B cell (primary cell): ENCODE measurements around the gene KHK. TPM values are rescaled to one million over a fixed set of nuclear protein-coding genes. Genes with fewer than 3 reads are reported as not detected.
"Not testable (repeated sequence)": the region's sequence is repeated elsewhere in the genome, so short reads cannot be mapped to it uniquely, and the experiment has no call there.

Source experiments
- ATAC-seq: fragments of 200-7000 bp; cut with Tn5 transposase; one replicate; pipeline ENCODE4 v1.10.0; 2021; ENCODE audit warnings: low read depth, mild to moderate bottlenecking, moderate number of reproducible peaks, moderate library complexity
- CTCF ChIA-PET: fragments of 350-600 bp; sonication (Branson Sonifier 250); formaldehyde crosslinking; loops from one replicate; lab custom pipeline; 2021; ENCODE audit warnings: antibody characterized with exemption, inconsistent platforms; lab: Charles Lee
- POLR2A ChIA-PET: fragments of 350-600 bp; sonication (Branson Sonifier 250); formaldehyde crosslinking; loops from one replicate; lab custom pipeline; 2021; ENCODE audit warnings: antibody characterized with exemption; lab: Charles Lee
- DNase-seq: peaks from one replicate; pipeline ENCODE4 v3.0.0; 2013
- H2AFZ ChIP-seq: 2 replicates; pipeline ENCODE4 v1.6.1; 2012; ENCODE audit warnings: mild to moderate bottlenecking, low read depth, low read length; ENCODE audit not compliant: insufficient read depth, poor library complexity, severe bottlenecking
- H3K27ac ChIP-seq, 2 donors: 1 replicate in 1 of 2; 2 replicates in 1 of 2; pipeline ENCODE4 v1.5.1; 2012 to 2013; ENCODE audit warnings: low read length in 2 of 2, mild to moderate bottlenecking in 2 of 2, moderate library complexity in 1 of 2
- H3K27me3 ChIP-seq, 4 experiments: fragments of 200-600 bp in 1 of 4; sonication (generic) in 1 of 4; replicated peaks in 1 of 4; 1 replicate in 2 of 4; 2 replicates in 2 of 4; pipeline versions ENCODE4 v1.6.1 to v1.7.0; 2013 to 2016; ENCODE audit warnings: low read length in 3 of 4, mild to moderate bottlenecking in 2 of 4, mixed read lengths in 1 of 4, moderate library complexity in 1 of 4; ENCODE audit not compliant: insufficient read depth in 4 of 4, control insufficient read depth in 3 of 4; ENCODE audit errors: control extremely low read depth in 1 of 4
- H3K36me3 ChIP-seq, 2 experiments: replicated peaks in 1 of 2; 1 replicate in 1 of 2; 2 replicates in 1 of 2; pipeline versions ENCODE4 v1.6.1 to v1.7.1; 2013; ENCODE audit warnings: low read length in 1 of 2; ENCODE audit not compliant: insufficient read depth in 2 of 2, control insufficient read depth in 1 of 2; ENCODE audit errors: control extremely low read depth in 1 of 2, extremely low read depth in 1 of 2
- H3K4me1 ChIP-seq, 2 donors: fragments of 200-600 bp in 1 of 2; sonication (generic) in 1 of 2; 1 replicate in 1 of 2; 2 replicates in 1 of 2; pipeline versions ENCODE4 v1.5.1 to v1.6.1; 2013 to 2017; ENCODE audit warnings: low read length in 2 of 2; ENCODE audit not compliant: control insufficient read depth in 2 of 2, insufficient read depth in 2 of 2
- H3K4me2 ChIP-seq: replicated peaks from 2 replicates; pipeline ENCODE3; 2012; ENCODE audit warnings: mild to moderate bottlenecking, low read depth, low read length; ENCODE audit not compliant: poor library complexity, severe bottlenecking
- H3K4me3 ChIP-seq, 5 experiments: fragments of 200-600 bp in 1 of 5; sonication (generic) in 1 of 5; 1 replicate in 3 of 5; 2 replicates in 2 of 5; pipeline versions ENCODE4 v1.5.1 to v1.7.0; 2011 to 2016; ENCODE audit warnings: low read length in 4 of 5, mild to moderate bottlenecking in 4 of 5, low read depth in 2 of 5, control low read depth in 1 of 5, moderate library complexity in 1 of 5; ENCODE audit not compliant: insufficient read depth in 1 of 5; ENCODE audit errors: control extremely low read depth in 1 of 5, extremely low read depth in 1 of 5
- H3K79me2 ChIP-seq: fragments of 200-600 bp; sonication (generic); one replicate; pipeline ENCODE4 v1.6.0; 2016; ENCODE audit warnings: low read length; ENCODE audit not compliant: control insufficient read depth, insufficient read depth
- H3K9ac ChIP-seq: fragments of 200-600 bp; sonication (generic); 2 replicates; pipeline ENCODE4 v1.6.1; 2017; ENCODE audit warnings: mild to moderate bottlenecking, low read length, moderate library complexity
- H3K9me3 ChIP-seq, 3 donors: one replicate each; pipeline versions ENCODE4 v1.6.1 to v1.7.1; 2013; ENCODE audit warnings: low read length in 2 of 3; ENCODE audit not compliant: control insufficient read depth in 2 of 3, insufficient read depth in 1 of 3; ENCODE audit errors: control extremely low read depth in 1 of 3
- H4K20me1 ChIP-seq: 2 replicates; pipeline ENCODE4 v1.6.0; 2012; ENCODE audit warnings: mild to moderate bottlenecking, low read length; ENCODE audit not compliant: insufficient read depth, control insufficient read depth, poor library complexity, severe bottlenecking
- H3K27ac Mint-ChIP-seq: one replicate; pipeline ENCODE4 v1.8.0; 2021; ENCODE audit warnings: mixed read lengths
- H3K27me3 Mint-ChIP-seq: one replicate; pipeline ENCODE4 v1.8.0; 2021; ENCODE audit warnings: mixed read lengths
- H3K4me1 Mint-ChIP-seq: one replicate; pipeline ENCODE4 v1.8.0; 2021; ENCODE audit warnings: mixed read lengths
- H3K4me3 Mint-ChIP-seq: one replicate; pipeline ENCODE4 v1.8.0; 2021; ENCODE audit warnings: mixed read lengths
- H3K9me3 Mint-ChIP-seq: one replicate; pipeline ENCODE4 v1.8.0; 2022; ENCODE audit warnings: mixed read lengths; ENCODE audit not compliant: insufficient read depth
- EZH2 ChIP-seq: IDR thresholded peaks from 2 replicates; pipeline ENCODE4 v1.6.1; 2012; ENCODE audit warnings: borderline replicate concordance, low read depth, mild to moderate bottlenecking, moderate library complexity, low read length; ENCODE audit not compliant: insufficient read depth, poor library complexity, severe bottlenecking
- WGBS: methylation state at CpG from one replicate; pipeline ENCODE4 v1.1.5; 2013; ENCODE audit warnings: missing lambda C conversion rate; ENCODE audit not compliant: insufficient coverage; 5-methylcytosine and 5-hydroxymethylcytosine counted together
- intact Hi-C: fragments of 100-400 bp; cut with micrococcal nuclease; formaldehyde crosslinking; loops from one replicate; pipeline ENCODE4 v1.10.0; 2022
- polyA plus RNA-seq: library from polyadenylated mRNA; depleted of rRNA; stranded (reverse); fragments of >200 nt; gene quantifications from 2 replicates; pipeline ENCODE4 v1.2.3, GENCODE V29; 2012
- total RNA-seq, 2 donors: library from RNA; stranded (reverse); fragments of 120-200 nt in 1 of 2; gene quantifications; 1 replicate in 1 of 2; 2 replicates in 1 of 2; pipeline versions ENCODE4 v1.2.3 to v1.2.4, GENCODE V29; 2013 to 2022
- TF ChIP-seq, protein P1 (sequence below): fragments of 200-600 bp; IDR thresholded peaks from one replicate; pipeline ENCODE4 v1.8.0; 2022; ENCODE audit warnings: antibody characterized with exemption, mild to moderate bottlenecking

The KHK gene
- total and polyA plus RNA-seq, 2 donors (not counting 1 experiment from before 2014, with no cell fraction given), result 3.3 to 4.0 TPM

DNA sequence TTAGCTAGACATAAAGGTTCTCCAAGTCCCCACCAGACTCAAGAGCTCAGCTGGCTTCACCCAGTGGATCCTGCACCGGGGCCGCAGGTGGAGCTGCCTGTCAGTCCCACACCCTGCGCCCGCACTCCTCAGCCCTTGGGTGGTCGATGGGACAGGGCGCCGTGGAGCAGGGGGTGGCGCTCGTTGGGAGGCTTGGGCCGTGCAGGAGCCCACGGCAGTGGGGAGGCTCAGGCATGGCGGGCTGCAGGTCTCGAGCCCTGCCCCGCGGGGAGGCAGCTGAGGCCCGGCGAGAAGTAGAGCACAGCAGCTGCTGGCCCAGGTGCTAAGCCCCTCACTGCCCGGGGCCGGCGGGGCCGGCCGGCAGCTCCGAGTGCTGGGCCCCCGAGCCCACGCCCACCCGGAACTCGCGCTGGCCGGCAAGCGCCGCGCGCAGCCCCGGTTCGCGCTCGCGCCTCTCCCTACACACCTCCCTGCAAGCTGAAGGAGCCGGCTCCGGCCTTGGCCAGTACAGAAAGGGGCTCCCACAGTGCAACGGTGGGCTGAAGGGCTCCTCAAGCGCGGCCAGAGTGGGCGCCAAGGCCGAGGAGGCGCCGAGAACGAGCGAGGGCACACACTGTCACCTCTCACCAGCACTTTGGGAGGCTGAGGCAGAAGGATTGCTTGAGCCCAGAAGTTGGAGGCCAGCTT, 25.0 kb downstream of the KHK start:
- 96% methylated on average over 48 of the region's 49 CpGs for WGBS
- H3K36me3 ChIP-seq, H3K4me3 ChIP-seq, H3K79me2 ChIP-seq, H3K4me1 ChIP-seq, POLR2A ChIA-PET, H3K4me3 Mint-ChIP-seq, H3K9me3 ChIP-seq, H2AFZ ChIP-seq, ATAC-seq, intact Hi-C loops, H3K4me1 Mint-ChIP-seq, H3K27me3 ChIP-seq, H4K20me1 ChIP-seq, H3K4me2 ChIP-seq, H3K9ac ChIP-seq, H3K9me3 Mint-ChIP-seq, H3K27ac Mint-ChIP-seq, H3K27ac ChIP-seq, H3K27me3 Mint-ChIP-seq, DNase-seq: not testable (repeated sequence)
- CTCF ChIA-PET, result interaction anchor here (1.3 to 1.5 kb wide), 2 partner anchors 11 to 13 kb away, joined by 4 to 6 read pairs; no protein-coding TSS in a partner anchor

DNA sequence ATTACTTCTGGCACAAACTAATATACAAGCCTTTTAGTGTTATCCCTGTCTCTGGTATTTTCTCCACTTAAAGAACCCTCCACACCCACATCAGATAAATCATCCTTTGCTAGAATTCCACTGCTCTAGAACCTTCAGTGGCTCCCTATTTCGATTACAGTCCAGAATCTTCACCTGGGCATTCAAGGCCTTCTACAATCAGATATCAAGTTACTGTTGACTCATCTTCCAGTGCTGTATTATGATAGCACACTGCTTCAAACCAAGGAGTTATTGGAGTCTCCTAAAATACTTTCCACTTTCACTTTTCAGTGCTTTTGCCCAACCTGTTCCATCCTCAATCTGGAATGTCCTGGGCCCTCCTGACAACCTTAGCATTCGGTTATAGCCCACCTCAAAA, 28.9 kb downstream of the KHK start:
- Mint-ChIP-seq H3K4me1 (peaks cover 8% of the 10 kb centered on the region), H3K27ac (no peak overlapping the region), H3K27me3 (peaks cover 23% of the 10 kb centered on the region), H3K4me3 (no peak overlapping the region), H3K9me3 (no peaks in the 10 kb centered on the region)
- H3K27me3 ChIP-seq, result peaks cover 0 to 26% (median 12%) of the 10 kb centered on the region in 4 experiments
- peaks cover 9 to 12% of the 10 kb centered on the region in 2 donors for H3K4me1 ChIP-seq
- H3K9me3 ChIP-seq, result peaks cover 0 to 9% (median 0%) of the 10 kb centered on the region in 3 donors
- no peak for DNase-seq
- H3K9ac ChIP-seq, result no peak overlapping the region
- 90% methylated on average over 2 of the region's 2 CpGs for whole genome bisulfite sequencing
- H3K27ac ChIP-seq, result no peak overlapping the region
- H3K79me2 ChIP-seq, result no peaks in the 10 kb centered on the region
- intact Hi-C loops, result no loop called here
- no peaks in the 10 kb centered on the region for H3K36me3 ChIP-seq
- no peak overlapping the region for H3K4me2 ChIP-seq
- ChIA-PET CTCF (no interaction called here), POLR2A (interaction anchor here (0.7 kb wide), 1 partner anchor 118 kb away, joined by 6 read pairs; no protein-coding TSS in a partner anchor)
- no peak overlapping the region for H2AFZ ChIP-seq
- ATAC-seq, result no peak
- TF ChIP-seq, protein P1, sequence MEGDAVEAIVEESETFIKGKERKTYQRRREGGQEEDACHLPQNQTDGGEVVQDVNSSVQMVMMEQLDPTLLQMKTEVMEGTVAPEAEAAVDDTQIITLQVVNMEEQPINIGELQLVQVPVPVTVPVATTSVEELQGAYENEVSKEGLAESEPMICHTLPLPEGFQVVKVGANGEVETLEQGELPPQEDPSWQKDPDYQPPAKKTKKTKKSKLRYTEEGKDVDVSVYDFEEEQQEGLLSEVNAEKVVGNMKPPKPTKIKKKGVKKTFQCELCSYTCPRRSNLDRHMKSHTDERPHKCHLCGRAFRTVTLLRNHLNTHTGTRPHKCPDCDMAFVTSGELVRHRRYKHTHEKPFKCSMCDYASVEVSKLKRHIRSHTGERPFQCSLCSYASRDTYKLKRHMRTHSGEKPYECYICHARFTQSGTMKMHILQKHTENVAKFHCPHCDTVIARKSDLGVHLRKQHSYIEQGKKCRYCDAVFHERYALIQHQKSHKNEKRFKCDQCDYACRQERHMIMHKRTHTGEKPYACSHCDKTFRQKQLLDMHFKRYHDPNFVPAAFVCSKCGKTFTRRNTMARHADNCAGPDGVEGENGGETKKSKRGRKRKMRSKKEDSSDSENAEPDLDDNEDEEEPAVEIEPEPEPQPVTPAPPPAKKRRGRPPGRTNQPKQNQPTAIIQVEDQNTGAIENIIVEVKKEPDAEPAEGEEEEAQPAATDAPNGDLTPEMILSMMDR, result no peak
- TF ChIP-seq EZH2, result no peak
- no peaks in the 10 kb centered on the region for H4K20me1 ChIP-seq
- no peak overlapping the region for H3K4me3 ChIP-seq
